ENCODE data around the gene RAP1A. TPM values are rescaled to one million over a fixed set of nuclear protein-coding genes. Genes with fewer than 3 reads are reported as not detected.

The RAP1A gene
- total and polyA plus RNA-seq, 2 donors (not counting 3 experiments of a cell fraction or from before 2014, with no cell fraction given): 17.8 to 56.4 TPM

GRCh38 chr1:111720274-111720976 lies 100.8 kb downstream of the RAP1A start:
- DNase-seq (ENCODE audit: low read depth, low spot score): no peak
- Histone ChIP-seq H3K27me3 (ENCODE audit: control insufficient read depth in 2 of 2, insufficient read depth in 2 of 2, low read length in 2 of 2) (no peaks in the 10 kb centered on the region), H3K9me3 (replicated peaks; ENCODE audit: control insufficient read depth, insufficient read depth, low read length) (no peaks in the 10 kb centered on the region), H4K20me1 (replicated peaks; ENCODE audit: control insufficient read depth, extremely low read depth, insufficient read depth, low read length) (no peaks in the 10 kb centered on the region), H3K9ac (replicated peaks; ENCODE audit: extremely low read depth, insufficient read depth, low read length) (no peak overlapping the region), H3K4me2 (ENCODE audit: insufficient read depth, low read length) (no peak overlapping the region), H2AFZ (ENCODE audit: low read depth, low read length) (no peak overlapping the region), H3K9me1 (replicated peaks; ENCODE audit: control insufficient read depth, extremely low read depth, insufficient read depth, low read length) (no peaks in the 10 kb centered on the region), H3K79me2 (ENCODE audit: control insufficient read depth, insufficient read depth, low read length) (no peaks in the 10 kb centered on the region), H3K36me3 (ENCODE audit: control insufficient read depth in 2 of 2, extremely low read depth in 1 of 2, insufficient read depth in 2 of 2, low read length in 2 of 2) (no peaks in the 10 kb centered on the region), H3K27ac (ENCODE audit: insufficient read depth, low read depth, low read length) (no peak overlapping the region), H3K4me1 (ENCODE audit: control insufficient read depth, extremely low read depth, insufficient read depth, low read length) (peaks cover 8% of the 10 kb centered on the region), H3K4me3 (replicated peaks in 1 of 3; ENCODE audit: insufficient read depth in 1 of 3, low read depth in 1 of 3, low read length in 3 of 3) (no peak overlapping the region)
- no peak for FAIRE-seq
- ChIA-PET POLR2A (interaction anchor here (0.6 to 1.6 kb wide), 3 partner anchors 13 to 282 kb away, joined by 3 to 7 read pairs (median 6); no protein-coding TSS in a partner anchor), CTCF (interaction anchor here (0.7 to 1.8 kb wide), 9 partner anchors 11 to 212 kb away, joined by 3 to 18 read pairs (median 4); partner anchors contain the start of gene INKA2)
- TF ChIP-seq POLR2AphosphoS5 (IDR thresholded peaks at IDR 0.05; ENCODE audit: insufficient read depth, low read depth, low read length) (no peak), MYC (IDR thresholded peaks at IDR 0.05; ENCODE audit: low read depth, low read length) (no peak), GATA2 (IDR thresholded peaks at IDR 0.05; ENCODE audit: insufficient read depth, insufficient read length, low read depth, low read length) (no peak), POLR2A (IDR thresholded peaks at IDR 0.05; ENCODE audit: low read depth, low read length) (no peak), FOS (IDR thresholded peaks at IDR 0.05; ENCODE audit: borderline replicate concordance, insufficient read depth, low read length) (no peak), JUN (IDR thresholded peaks at IDR 0.05; ENCODE audit: borderline replicate concordance, insufficient read depth, insufficient read length, low read depth) (no peak), EZH2 (IDR thresholded peaks at IDR 0.05; ENCODE audit: borderline replicate concordance, low read depth, low read length, severe bottlenecking) (no peak)
- TF ChIP-seq, protein P1, sequence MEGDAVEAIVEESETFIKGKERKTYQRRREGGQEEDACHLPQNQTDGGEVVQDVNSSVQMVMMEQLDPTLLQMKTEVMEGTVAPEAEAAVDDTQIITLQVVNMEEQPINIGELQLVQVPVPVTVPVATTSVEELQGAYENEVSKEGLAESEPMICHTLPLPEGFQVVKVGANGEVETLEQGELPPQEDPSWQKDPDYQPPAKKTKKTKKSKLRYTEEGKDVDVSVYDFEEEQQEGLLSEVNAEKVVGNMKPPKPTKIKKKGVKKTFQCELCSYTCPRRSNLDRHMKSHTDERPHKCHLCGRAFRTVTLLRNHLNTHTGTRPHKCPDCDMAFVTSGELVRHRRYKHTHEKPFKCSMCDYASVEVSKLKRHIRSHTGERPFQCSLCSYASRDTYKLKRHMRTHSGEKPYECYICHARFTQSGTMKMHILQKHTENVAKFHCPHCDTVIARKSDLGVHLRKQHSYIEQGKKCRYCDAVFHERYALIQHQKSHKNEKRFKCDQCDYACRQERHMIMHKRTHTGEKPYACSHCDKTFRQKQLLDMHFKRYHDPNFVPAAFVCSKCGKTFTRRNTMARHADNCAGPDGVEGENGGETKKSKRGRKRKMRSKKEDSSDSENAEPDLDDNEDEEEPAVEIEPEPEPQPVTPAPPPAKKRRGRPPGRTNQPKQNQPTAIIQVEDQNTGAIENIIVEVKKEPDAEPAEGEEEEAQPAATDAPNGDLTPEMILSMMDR (IDR thresholded peaks at IDR 0.05; ENCODE audit: extremely low read depth in 1 of 2, insufficient read depth in 1 of 2, low read depth in 1 of 2, low read length in 2 of 2): no peak
- TF ChIP-seq, protein P2, sequence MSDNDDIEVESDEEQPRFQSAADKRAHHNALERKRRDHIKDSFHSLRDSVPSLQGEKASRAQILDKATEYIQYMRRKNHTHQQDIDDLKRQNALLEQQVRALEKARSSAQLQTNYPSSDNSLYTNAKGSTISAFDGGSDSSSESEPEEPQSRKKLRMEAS (IDR thresholded peaks at IDR 0.05; ENCODE audit: insufficient read depth, insufficient read length): no peak
- no TSS peak for BruUV-seq (replicated peaks)
- dilution Hi-C loops (cut with MboI; ENCODE audit: extremely low pct_ligation_motif_present, low sequenced_read_pairs): no loop called here
- intact Hi-C loops (cut with micrococcal nuclease): loop anchor here (1.0 kb wide), 1 partner anchor 19 kb away; the partner anchor contains the start of gene INKA2
